ENCODE measurements around the gene NDUFC2. TPM values are rescaled to one million over a fixed set of nuclear protein-coding genes. Genes with fewer than 3 reads are reported as not detected.

NDUFC2 gene
- total and polyA plus RNA-seq, 2 of the 13 experiments (the other 11 are each of a cell fraction or from before 2014, with no cell fraction given) = 256 to 363 TPM

- TF ChIP-seq, protein P1, sequence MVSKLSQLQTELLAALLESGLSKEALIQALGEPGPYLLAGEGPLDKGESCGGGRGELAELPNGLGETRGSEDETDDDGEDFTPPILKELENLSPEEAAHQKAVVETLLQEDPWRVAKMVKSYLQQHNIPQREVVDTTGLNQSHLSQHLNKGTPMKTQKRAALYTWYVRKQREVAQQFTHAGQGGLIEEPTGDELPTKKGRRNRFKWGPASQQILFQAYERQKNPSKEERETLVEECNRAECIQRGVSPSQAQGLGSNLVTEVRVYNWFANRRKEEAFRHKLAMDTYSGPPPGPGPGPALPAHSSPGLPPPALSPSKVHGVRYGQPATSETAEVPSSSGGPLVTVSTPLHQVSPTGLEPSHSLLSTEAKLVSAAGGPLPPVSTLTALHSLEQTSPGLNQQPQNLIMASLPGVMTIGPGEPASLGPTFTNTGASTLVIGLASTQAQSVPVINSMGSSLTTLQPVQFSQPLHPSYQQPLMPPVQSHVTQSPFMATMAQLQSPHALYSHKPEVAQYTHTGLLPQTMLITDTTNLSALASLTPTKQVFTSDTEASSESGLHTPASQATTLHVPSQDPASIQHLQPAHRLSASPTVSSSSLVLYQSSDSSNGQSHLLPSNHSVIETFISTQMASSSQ (IDR thresholded peaks at IDR 0.05; ENCODE audit: low read depth) = peak; percentile 87
- TF ChIP-seq, protein P1 (CRISPR knock-in tag; IDR thresholded peaks at IDR 0.05; ENCODE audit: borderline replicate concordance) = peak; percentile 88
- TF ChIP-seq, protein P2, sequence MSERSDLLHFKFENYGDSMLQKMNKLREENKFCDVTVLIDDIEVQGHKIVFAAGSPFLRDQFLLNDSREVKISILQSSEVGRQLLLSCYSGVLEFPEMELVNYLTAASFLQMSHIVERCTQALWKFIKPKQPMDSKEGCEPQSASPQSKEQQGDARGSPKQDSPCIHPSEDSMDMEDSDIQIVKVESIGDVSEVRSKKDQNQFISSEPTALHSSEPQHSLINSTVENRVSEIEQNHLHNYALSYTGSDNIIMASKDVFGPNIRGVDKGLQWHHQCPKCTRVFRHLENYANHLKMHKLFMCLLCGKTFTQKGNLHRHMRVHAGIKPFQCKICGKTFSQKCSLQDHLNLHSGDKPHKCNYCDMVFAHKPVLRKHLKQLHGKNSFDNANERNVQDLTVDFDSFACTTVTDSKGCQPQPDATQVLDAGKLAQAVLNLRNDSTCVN (CRISPR knock-in tag; IDR thresholded peaks at IDR 0.05; ENCODE audit: borderline replicate concordance) = peak; percentile 98
- TF ChIP-seq SIX4 (CRISPR knock-in tag; IDR thresholded peaks at IDR 0.05) = peak; percentile 57; the same call in 1 of the 2 replicates
- TF ChIP-seq ATF1 (CRISPR knock-in tag; IDR thresholded peaks at IDR 0.05) = peak; percentile 39; the same call in 1 of the 2 replicates
- peak; percentile 45; the same call in 1 of the 2 replicates for TF ChIP-seq TGIF2 (CRISPR knock-in tag; IDR thresholded peaks at IDR 0.05)
- TF ChIP-seq ZNF362 (CRISPR knock-in tag; IDR thresholded peaks at IDR 0.05; ENCODE audit: borderline replicate concordance) = peak; percentile 44; the same call in 1 of the 2 replicates
- TF ChIP-seq FOXK1 (CRISPR knock-in tag; IDR thresholded peaks at IDR 0.05; ENCODE audit: borderline replicate concordance, low read depth) = peak; percentile 38; the same call in 1 of the 2 replicates
- TF ChIP-seq TAF1 (CRISPR knock-in tag; IDR thresholded peaks at IDR 0.05) = peak; percentile 36; the same call in 1 of the 2 replicates
- TF ChIP-seq SP5 (CRISPR knock-in tag; IDR thresholded peaks at IDR 0.05; ENCODE audit: borderline replicate concordance, low read depth) = peak; percentile 44; the same call in 1 of the 2 replicates
- peak; percentile 61; the same call in 1 of the 2 replicates for TF ChIP-seq REPIN1 (CRISPR knock-in tag; IDR thresholded peaks at IDR 0.05; ENCODE audit: borderline replicate concordance, low read depth)
- peak; percentile 83 for TF ChIP-seq HOXA3 (CRISPR knock-in tag; IDR thresholded peaks at IDR 0.05)
- 0 out of 2 replicates have a peak, but pooled peaks have one; percentile 54 for TF ChIP-seq ZNF652 (CRISPR knock-in tag; IDR thresholded peaks at IDR 0.05; ENCODE audit: borderline replicate concordance, low read depth)
- TF ChIP-seq, protein P3, sequence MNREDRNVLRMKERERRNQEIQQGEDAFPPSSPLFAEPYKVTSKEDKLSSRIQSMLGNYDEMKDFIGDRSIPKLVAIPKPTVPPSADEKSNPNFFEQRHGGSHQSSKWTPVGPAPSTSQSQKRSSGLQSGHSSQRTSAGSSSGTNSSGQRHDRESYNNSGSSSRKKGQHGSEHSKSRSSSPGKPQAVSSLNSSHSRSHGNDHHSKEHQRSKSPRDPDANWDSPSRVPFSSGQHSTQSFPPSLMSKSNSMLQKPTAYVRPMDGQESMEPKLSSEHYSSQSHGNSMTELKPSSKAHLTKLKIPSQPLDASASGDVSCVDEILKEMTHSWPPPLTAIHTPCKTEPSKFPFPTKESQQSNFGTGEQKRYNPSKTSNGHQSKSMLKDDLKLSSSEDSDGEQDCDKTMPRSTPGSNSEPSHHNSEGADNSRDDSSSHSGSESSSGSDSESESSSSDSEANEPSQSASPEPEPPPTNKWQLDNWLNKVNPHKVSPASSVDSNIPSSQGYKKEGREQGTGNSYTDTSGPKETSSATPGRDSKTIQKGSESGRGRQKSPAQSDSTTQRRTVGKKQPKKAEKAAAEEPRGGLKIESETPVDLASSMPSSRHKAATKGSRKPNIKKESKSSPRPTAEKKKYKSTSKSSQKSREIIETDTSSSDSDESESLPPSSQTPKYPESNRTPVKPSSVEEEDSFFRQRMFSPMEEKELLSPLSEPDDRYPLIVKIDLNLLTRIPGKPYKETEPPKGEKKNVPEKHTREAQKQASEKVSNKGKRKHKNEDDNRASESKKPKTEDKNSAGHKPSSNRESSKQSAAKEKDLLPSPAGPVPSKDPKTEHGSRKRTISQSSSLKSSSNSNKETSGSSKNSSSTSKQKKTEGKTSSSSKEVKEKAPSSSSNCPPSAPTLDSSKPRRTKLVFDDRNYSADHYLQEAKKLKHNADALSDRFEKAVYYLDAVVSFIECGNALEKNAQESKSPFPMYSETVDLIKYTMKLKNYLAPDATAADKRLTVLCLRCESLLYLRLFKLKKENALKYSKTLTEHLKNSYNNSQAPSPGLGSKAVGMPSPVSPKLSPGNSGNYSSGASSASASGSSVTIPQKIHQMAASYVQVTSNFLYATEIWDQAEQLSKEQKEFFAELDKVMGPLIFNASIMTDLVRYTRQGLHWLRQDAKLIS (CRISPR knock-in tag; IDR thresholded peaks at IDR 0.05) = peak; percentile 71; the same call in 1 of the 2 replicates
- TF ChIP-seq JUNB (CRISPR knock-in tag; IDR thresholded peaks at IDR 0.05; ENCODE audit: borderline replicate concordance) = peak; percentile 68; the same call in 1 of the 2 replicates
- TF ChIP-seq PITX1 (CRISPR knock-in tag; IDR thresholded peaks at IDR 0.05) = peak; percentile 88
- TF ChIP-seq RXRA (CRISPR knock-in tag; IDR thresholded peaks at IDR 0.05) = peak; percentile 67; the same call in 1 of the 2 replicates
Measured at GRCh38 chr11:78086521-78087074, 6.9 kb upstream of the NDUFC2 start (continued).
